Muscle layer of duodenum (tissue), 2 donors: ENCODE results near the gene SUMO3.

Experiments used
- H3K27ac ChIP-seq: one replicate; pipeline ENCODE4 v1.7.0; 2013; ENCODE audit warnings: mild to moderate bottlenecking, low read length
- H3K27me3 ChIP-seq: one replicate; pipeline ENCODE4 v1.7.0; 2013; ENCODE audit warnings: low read depth, mild to moderate bottlenecking, control low read depth, low read length
- H3K36me3 ChIP-seq, 2 donors: one replicate each; pipeline ENCODE4 v1.7.0; 2013; ENCODE audit warnings: low read length in 2 of 2, control low read depth in 1 of 2, mild to moderate bottlenecking in 1 of 2; ENCODE audit not compliant: insufficient read depth in 2 of 2, control insufficient read depth in 1 of 2
- H3K4me1 ChIP-seq, 2 donors: one replicate each; pipeline ENCODE4 v1.7.0; 2013; ENCODE audit warnings: low read length in 2 of 2, mild to moderate bottlenecking in 2 of 2, control low read depth in 1 of 2, moderate library complexity in 1 of 2; ENCODE audit not compliant: insufficient read depth in 2 of 2, control insufficient read depth in 1 of 2
- H3K4me3 ChIP-seq, 2 donors: one replicate each; pipeline ENCODE4 v1.7.0; 2013; ENCODE audit warnings: low read length in 2 of 2, low read depth in 1 of 2, mild to moderate bottlenecking in 1 of 2
- H3K9me3 ChIP-seq, 2 donors: one replicate each; pipeline ENCODE4 v1.7.0; 2013; ENCODE audit warnings: low read length in 2 of 2, control low read depth in 1 of 2, mild to moderate bottlenecking in 1 of 2; ENCODE audit not compliant: control insufficient read depth in 1 of 2
- donor health status: healthy.

SUMO3 gene

DNA sequence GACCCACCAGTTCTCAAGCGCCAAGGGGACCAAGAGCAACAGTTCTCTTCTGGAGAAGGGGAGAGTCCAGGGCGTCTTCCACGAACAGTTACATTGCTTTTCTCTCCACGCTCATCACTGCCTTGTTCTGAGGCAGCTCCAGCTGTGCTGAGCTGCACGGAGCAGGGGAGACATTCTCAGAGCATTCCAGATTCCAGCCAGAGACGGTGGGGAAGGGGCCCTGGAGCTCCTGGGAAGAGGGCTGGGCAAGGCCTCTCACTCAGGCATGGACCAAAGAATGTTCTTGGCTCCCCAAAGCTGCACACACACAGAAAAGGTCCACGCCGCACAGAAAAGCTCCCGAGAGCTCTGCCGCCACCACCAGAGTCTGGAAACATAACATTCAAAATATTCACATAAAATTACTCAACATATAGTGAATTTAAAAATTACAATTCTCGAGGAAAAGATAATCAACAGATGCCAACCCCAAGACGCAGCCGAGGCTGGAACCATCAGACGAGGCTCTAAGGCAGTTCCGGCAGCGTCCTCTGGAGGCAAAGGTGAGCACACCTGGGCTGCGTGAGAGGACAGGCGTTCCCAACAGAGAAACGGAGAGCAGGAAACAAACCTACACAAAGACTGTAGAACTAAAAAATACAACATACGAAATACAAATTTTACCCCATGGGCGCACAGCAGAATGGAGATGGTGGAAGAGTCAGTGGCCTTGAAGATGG, 56.7 kb downstream of the SUMO3 start:
- Histone ChIP-seq H3K4me3 (no peak overlapping the region), H3K27ac (no peak overlapping the region), H3K4me1 (no peaks in the 10 kb centered on the region), H3K36me3 (no peaks in the 10 kb centered on the region), H3K9me3 (peaks cover 0 to 4% of the 10 kb centered on the region in 2 donors), H3K27me3 (no peaks in the 10 kb centered on the region)

DNA sequence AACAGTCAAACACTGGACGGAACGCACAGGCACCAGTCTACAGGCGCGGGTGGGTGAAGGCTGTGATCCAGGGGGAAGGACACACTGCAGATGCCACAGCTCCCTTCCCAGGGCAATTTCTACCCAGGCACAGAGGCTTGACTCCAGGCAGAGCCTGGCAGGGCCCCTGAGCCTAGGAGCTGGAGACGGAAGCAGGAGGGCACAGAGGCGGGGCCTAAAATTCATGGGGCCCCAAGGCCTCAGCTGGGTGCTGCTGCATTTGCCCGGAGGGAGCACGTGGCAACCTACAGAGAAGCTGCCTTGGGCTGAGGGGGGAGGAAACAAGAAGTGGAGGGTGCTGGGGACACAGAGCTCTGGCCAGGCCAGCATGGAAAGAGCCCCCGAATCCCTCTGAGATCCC, 57.5 kb downstream of the SUMO3 start:
- Histone ChIP-seq H3K4me1 (no peaks in the 10 kb centered on the region), H3K27me3 (no peaks in the 10 kb centered on the region), H3K36me3 (no peaks in the 10 kb centered on the region), H3K27ac (no peak overlapping the region), H3K4me3 (no peak overlapping the region), H3K9me3 (peaks cover 0 to 4% of the 10 kb centered on the region in 2 donors)

DNA sequence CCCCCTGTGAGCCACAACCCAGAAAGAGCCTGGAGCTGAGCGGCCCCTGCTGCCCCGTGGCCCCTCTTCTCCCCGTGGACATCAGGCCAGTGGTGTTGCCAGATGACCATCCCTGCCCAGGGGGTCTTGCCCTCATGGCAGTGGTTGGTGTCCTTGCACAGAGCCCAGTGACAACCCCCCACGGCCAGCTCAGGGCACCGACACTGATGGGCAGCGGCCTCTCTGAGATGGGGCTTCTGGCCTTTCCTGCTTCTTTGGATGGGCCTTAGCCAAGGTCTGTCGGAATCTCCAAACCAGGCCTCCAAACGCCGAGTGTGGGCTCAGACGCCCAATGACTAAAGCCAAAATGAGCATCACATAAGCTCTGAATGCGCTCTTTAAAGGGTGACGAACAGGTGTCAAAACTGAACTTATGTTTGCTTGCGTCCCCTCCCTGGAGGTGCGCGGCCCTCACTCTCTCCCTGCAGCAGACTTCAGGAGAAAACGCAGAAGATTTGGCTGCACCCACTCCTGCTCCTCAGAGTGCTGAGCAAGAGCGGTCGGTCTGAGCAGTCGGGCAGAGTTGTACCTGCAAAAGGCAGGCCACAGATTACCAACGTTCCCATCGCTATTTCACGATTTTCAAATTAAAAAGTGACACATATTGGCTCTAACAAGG, 58.1 kb downstream of the SUMO3 start:
- no peak overlapping the region for H3K4me3 ChIP-seq
- H3K36me3 ChIP-seq, result no peaks in the 10 kb centered on the region
- H3K4me1 ChIP-seq, result no peaks in the 10 kb centered on the region
- H3K9me3 ChIP-seq, result peaks cover 0 to 4% of the 10 kb centered on the region in 2 donors
- no peaks in the 10 kb centered on the region for H3K27me3 ChIP-seq
- no peak overlapping the region for H3K27ac ChIP-seq

DNA sequence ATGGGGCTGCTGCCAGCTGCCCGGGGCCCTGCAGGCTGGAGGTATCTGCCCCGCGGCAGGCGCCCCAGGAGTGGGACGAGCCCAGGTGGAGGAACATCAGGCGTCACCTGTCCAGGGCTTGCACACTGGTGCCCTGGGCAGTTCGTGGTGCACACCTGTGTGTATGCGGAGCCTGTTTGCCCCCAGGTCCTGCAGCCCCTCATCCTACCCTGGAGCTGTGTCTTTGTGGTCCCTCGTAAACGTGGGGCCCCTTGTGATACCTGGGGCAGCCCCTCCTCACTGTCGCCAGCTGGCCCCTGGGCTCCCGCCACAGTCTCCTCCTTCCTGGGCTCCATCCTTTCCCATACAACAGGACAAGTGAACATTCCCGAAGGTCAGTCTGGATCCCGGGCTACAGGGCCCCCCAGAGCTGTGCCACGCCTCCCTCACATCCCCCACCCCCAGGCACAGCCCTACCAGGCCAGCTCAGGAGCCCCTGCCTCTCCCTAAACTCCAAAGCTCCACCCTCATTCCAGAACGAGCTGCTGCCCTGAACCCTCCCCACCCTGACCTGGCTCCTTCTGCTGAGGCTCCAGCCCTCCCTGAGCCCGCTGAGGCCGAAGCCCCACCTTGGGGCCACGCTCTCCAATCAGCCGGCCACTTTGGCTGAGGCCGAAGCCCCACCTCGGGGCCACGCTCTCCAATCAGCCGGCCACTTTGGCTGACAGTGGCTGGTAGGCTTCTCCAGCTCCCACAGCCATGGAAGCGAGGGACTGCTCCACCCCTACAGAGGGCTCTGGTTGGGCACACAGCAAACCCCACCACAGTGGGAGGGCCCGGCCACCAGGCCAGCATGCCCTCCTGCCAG, 58.9 kb downstream of the SUMO3 start:
- peaks cover 0 to 4% of the 10 kb centered on the region in 2 donors for H3K9me3 ChIP-seq
- H3K4me3 ChIP-seq, result no peak overlapping the region
- H3K27me3 ChIP-seq, result no peaks in the 10 kb centered on the region
- no peaks in the 10 kb centered on the region for H3K4me1 ChIP-seq
- no peak overlapping the region for H3K27ac ChIP-seq
- no peaks in the 10 kb centered on the region for H3K36me3 ChIP-seq

DNA sequence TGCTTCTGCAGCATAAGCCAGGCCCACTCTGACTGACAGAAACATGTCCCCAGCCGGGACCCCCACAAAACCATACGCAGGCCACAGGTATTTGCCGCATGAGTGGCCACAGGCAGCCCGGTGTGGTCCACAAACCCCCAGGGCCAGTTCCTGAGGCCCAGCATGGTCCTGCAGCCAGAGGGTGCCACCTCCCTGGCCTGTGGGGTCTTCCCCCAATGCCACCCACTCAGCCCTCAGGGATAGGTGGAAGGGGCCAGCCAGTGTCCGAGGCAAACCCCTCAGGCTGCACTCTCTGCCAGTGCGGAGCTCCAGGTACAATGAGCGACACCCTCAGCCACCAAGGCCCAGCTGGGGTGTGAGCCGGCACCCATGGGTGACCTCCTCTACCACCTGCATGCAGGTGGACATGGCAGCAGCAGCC, 59.7 kb downstream of the SUMO3 start:
- H3K27ac ChIP-seq, result no peak overlapping the region
- no peak overlapping the region for H3K4me3 ChIP-seq
- no peaks in the 10 kb centered on the region for H3K36me3 ChIP-seq
- H3K27me3 ChIP-seq, result no peaks in the 10 kb centered on the region
- H3K4me1 ChIP-seq, result no peaks in the 10 kb centered on the region
- peaks cover 0 to 4% of the 10 kb centered on the region in 2 donors for H3K9me3 ChIP-seq

DNA sequence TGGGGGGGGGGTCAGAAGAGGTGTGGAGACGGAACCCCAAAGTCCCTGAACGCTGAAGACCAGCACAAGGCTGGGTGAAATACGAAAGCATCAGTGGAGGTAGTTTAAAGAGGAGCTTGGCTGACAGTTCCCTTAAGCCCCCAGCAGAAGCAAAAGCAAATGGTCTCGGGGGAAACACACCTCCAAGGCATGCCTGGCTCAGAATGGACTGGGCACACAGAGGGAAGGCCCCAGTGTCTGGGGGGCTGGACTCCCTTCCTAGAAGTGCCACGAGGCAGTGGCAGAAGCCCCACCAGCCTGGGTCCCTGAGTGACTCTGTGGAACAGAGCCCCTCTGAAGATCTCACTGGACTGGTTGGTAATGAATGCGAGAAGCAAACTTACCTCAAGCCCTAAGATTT, 60.1 kb downstream of the SUMO3 start:
- no peak overlapping the region for H3K4me3 ChIP-seq
- peaks cover 0 to 4% of the 10 kb centered on the region in 2 donors for H3K9me3 ChIP-seq
- H3K27ac ChIP-seq, result no peak overlapping the region
- no peaks in the 10 kb centered on the region for H3K27me3 ChIP-seq
- H3K4me1 ChIP-seq, result no peaks in the 10 kb centered on the region
- no peaks in the 10 kb centered on the region for H3K36me3 ChIP-seq

DNA sequence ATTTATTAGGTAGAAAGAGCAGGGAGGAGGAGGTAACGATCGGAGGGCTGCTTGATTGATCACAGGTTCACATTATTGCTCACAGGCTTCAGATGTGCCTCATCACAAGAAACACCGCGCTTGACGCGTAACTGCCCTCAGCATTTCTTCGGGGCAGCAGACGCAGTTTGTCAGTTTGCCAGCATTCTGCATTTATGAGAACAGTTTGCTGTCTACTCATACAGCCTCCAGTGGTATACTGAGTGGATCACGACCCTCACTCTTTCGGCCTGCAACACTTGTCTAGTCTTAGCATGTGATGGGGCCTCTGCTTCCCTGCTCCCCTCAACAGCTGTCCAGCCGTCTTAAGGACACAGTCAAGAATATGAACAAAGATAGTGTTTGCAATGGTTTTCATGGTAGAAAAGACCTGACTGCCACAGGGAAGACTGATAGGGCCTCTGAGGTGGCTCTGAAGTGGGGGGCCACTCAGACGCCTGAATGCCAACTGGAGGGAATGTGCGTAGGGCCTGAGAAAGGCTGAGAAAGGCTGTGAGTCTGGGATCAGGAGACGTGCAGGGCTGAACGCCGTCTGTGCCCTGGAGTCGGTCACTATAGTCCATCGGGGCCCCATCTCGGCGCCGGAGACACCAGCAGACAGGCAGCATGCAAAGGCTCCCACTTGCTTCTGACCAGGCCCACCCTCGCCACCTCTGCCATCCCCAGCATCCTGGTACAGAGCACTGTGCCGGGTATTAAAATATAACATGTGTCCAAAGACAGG, 61.3 kb downstream of the SUMO3 start:
- H3K27ac ChIP-seq, result no peak overlapping the region

More for the DNA sequence above, 61.3 kb downstream of the SUMO3 start:
- Histone ChIP-seq H3K27me3 (no peaks in the 10 kb centered on the region), H3K4me1 (no peaks in the 10 kb centered on the region), H3K36me3 (no peaks in the 10 kb centered on the region), H3K4me3 (no peak overlapping the region), H3K9me3 (peaks cover 0 to 4% of the 10 kb centered on the region in 2 donors)
